GM19463 (cell line): ENCODE data around the gene ZNF24.
A peak's percentile ranks its signal among the peaks of the same experiment; 100 is the strongest.

Experiments
- ATAC-seq: cut with Tn5 transposase; IDR thresholded peaks from one replicate; pipeline ENCODE4 v1.9.1; 2021; ENCODE audit warnings: mild to moderate bottlenecking, moderate library complexity; ENCODE audit not compliant: unreplicated experiment

The ZNF24 gene

DNA sequence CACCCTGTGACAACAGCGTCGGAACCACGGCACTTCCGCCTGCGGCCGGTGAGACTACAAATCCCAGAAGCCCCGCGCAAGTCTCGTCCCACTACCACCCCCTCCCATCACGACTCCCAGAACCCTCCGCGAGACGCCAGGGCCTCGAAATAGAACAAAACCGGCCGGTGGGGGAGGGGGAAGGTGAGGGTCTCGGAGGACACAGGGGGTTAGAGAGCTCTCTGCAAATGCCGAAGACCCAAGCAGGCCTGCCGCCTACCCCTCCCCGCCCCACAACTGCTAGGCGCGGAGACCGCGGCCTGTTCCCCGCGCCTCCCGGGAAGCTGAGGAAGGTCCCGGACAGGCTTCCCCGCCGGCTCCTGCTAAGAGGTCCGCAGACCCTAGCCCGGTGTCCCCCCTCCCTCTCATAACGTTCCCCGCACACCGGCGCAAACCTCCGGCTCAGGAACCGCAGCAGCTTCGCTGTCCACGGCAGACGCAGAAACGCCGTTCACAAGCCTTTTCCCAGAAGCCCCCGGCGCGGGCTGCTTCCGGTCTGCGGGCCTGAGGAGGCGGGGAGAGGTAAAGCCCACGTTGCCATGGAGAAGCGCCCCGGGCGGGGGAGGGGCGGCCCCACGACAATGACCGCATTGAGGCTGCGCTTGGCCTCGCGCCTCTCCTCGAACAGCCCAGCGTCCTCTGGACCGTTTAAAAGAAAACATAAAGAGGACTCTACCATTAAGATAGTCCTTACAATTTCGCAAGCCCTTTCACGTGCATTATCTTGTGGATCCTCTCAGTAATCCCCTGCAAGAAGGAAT lies at the start of gene ZNF24:
ZNF24 (minus strand) TSS at position 485 of the 800 bp plus-strand sequence. CDS start 3,770 bp downstream, outside the sequence.
- peak; percentile 93 for ATAC-seq

DNA sequence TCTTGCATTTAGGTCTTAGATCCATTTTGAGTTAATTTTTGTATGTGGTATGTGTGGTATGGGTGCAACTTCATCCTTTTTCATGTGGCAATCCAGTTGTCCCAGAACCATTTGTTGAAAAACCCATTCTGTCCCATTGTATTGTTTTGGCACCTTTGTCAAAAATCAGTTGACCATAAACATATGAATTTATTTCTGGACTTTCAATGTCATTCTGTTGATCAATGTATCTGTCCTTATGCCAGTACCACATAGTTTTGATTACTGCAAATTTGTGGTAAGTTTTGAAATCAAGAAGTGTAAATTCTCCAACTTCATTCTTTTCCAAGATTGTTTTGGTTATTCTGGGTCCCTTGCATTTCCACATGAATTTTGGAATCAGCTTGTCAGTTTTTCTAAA lies 49.5 kb upstream of the ZNF24 start:
- ATAC-seq: no peak

- no peak for ATAC-seq
These were observed 48.2 kb upstream of the ZNF24 start for GRCh38 chr18:35392375-35392774.

DNA sequence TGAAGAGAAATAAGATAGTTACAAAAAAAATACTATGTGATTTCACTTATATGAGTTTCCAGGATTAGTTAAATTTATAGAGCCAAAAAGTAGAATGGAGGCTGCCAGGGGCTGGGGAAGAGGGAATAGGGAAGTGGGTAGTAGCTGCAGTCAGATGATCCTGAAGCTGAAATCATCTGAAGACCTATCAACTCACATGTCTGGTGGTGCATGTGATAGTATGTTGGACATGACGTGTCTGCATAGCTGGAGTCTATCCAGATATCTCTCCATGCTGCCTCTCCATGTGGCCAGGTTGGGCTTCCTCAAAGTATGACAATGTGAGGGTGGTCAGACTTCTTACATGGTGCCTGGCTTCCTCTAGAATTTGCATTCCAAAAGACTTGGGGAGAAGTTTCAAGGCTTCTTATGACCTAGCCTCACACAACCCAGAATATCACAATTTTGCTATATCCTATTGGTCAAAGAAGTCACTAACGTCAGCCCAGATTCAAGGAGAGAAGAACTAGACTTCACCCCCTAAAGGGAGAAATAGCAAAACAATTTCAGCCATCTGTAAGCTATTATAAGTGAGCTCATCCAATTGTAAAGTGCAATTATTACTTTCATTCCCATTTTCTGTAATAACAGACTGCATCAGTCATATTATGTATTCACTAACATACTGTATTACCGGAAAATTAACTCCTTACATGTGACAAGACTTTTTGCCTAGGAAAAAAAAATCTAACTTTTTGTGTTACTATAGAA lies 46.9 kb upstream of the ZNF24 start:
- ATAC-seq: no peak

GRCh38 chr18:35389095-35389618 lies 44.9 kb upstream of the ZNF24 start:
- no peak for ATAC-seq

DNA sequence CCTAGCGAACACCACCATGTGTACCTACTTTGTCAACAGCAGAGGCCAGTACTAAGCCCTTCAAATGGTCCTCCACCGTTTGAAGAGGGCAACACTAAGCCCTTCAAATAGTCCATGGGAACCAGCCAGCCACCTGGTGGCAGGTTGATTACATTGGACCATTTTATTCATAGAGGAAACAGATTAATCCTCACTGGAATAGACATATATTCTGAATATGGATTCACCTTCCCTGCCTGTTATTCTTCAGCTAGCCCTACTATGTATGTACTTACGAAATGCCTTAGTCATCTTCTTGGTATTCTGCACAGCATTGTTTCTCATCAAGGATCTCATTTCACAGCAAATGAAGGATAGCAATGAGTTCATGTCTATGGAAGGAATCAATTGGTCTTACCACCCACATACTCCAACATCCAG lies 42.9 kb upstream of the ZNF24 start:
- ATAC-seq: no peak

GRCh38 chr18:35386600-35387100 lies 42.4 kb upstream of the ZNF24 start:
- no peak for ATAC-seq

GRCh38 chr18:35383136-35383535 lies 38.9 kb upstream of the ZNF24 start:
- ATAC-seq: no peak

DNA sequence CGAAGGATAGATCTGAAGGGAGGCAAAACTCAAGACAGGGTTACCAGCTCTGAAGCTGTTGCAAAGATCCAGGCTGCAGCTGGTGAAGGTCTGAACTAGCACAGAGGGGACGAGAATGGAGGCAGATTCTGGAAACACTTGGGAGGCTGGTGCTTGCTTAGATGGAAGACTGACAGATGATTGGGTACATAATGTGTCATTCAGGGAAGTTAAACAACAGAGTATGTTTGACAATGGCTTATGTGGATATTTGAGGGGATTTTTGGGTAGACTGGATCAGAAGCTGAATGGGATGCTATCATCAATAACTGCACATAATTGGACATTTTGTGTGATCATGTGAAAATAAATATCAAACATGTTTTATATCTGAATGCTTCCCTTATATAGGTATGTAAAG lies 35.2 kb upstream of the ZNF24 start:
- ATAC-seq: no peak

GRCh38 chr18:35378574-35378896 lies 34.3 kb upstream of the ZNF24 start:
- no peak for ATAC-seq

- no peak for ATAC-seq
These were observed 33.8 kb upstream of the ZNF24 start for GRCh38 chr18:35377875-35378573.

DNA sequence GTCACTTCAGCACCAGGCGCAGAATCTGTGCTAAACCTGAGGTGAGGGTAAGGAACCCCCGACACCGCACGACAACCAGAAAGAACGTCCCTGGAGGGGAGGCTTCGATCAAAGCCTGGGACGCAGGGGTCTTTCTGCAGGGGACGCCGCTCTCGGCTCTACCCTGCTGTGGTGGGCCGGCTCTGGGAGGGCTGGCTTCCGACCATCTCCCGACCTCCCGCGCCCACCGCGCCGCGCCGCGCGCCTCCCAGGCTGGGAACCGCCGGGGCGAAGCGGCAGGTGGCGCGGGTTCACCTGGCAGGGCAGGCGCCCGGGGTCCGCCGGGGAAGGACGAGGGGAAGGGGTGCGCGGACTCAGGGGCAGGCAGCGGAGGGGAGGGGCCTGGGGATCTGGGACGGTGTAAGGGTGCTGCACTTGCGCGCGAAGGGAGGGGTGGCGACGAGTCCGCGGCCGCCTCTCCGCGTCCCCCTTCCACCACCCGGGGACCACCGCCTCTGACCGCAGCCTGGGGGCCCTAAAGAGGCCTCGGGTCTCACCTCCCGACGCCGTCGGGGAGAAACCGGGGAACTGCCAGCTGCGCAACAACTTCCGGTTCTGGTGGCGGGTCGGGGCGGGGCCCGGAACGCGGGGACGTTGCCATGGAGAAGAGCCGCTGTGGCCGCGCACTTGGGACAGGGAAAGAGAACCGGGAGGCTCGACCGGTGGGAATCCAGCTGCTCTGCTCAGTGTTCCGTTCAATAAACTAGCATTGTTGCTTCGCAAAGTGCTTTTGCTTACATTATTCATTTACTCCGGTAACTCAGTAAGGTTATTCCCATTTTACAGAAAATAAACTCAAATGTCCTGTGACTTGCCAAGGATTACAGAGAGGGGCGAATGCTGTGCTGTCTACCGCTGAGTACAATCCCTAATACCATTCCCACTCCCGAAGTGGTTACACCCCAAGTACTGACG lies 32.8 kb upstream of the ZNF24 start, which contains the start of gene ZNF396:
ZNF396 (minus strand) TSS at position 596 of the 954 bp plus-strand sequence. CDS start 3,045 bp downstream, outside the sequence.
- ATAC-seq: peak; percentile 92

DNA sequence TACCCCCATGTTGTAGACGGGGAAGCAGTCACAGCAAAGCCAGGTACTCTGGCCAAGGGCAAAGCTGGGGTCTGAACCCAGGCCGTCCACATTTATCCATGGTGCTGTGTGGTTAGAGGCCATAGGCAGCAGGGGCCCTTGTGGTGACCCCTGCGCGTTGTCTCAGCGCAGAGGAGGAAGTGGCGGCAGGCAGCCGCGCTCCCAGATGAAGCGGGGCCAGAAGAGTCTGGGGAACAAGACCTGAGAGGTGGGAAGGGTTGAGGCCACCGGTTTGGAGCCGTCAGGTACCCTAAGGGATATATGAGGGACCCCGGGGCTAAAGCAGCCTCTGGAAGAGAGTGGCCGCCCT lies 32.1 kb upstream of the ZNF24 start:
- ATAC-seq: peak; percentile 57

- no peak for ATAC-seq
These were observed 30.5 kb upstream of the ZNF24 start for GRCh38 chr18:35374708-35375107.

- no peak for ATAC-seq
These were observed 27.4 kb upstream of the ZNF24 start for GRCh38 chr18:35371412-35372195.

- no peak for ATAC-seq
These were observed 24.9 kb upstream of the ZNF24 start for GRCh38 chr18:35369126-35369525.

- no peak for ATAC-seq
These were observed 24.4 kb upstream of the ZNF24 start for GRCh38 chr18:35368595-35368994.

DNA sequence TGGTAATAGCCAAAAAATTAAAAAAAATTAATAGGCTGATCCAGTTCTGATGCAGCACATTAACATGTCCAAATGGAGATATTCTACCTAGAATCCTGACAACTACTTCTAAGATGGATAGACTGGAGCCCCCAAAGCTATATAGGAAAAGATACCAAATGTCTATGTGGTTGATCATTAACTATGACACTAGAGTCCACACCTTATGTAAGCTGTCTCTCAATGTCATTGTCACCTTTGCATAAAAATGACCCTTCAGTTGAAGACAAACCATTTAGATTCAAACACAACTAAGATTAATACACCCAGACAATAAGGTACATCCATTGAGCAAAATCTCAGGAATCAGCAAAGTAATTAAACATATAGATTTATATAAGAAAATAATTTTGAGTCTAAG lies 18.3 kb upstream of the ZNF24 start:
- ATAC-seq: no peak

DNA sequence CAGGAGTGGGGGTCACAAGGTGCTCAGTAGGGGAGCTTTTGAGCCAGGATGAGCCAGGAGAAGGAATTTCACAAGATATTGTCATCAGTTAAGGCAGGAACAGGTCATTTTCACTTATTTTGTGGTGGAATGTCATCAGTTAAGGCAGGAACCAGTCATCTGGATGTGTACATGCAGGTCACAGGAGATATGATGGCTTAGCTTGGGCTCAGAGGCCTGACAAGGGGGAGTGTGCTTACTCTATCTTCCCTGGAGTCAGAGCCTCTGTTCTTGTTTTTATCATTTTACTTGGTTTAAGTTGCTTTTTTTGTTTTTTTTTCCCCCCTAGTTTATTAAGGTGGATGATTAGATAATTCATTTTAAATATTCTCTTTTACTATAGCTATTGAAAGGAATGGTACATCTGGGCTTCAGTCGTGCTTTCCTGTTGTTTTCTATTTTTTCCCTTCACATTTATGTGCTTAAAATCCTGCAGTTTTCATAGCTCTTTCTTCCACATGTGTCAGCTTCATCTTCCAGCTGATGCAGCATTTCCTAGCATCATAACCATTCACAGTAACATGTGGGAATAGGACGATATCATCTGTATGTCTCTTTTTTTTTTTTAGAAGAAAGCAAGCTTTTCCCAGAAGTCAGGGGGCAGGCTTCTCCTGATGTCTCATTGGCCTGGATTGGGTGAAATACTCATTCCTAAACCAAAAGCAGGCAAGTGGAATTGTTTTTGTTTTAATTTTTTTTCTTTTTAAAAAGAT lies 17.5 kb upstream of the ZNF24 start:
- no peak for ATAC-seq
